DOHH2 (cell line): ENCODE data around the gene TMEM212.

Source experiments
- H3F3A ChIP-seq: fragments of 200-600 bp; sonication (generic), shearing (Covaris generic); 2 replicates; pipeline ENCODE4 v1.6.0; 2016; ENCODE audit warnings: antibody characterized with exemption, mild to moderate bottlenecking; ENCODE audit not compliant: control insufficient read depth, insufficient read depth
- H3K27ac ChIP-seq: fragments of 200-600 bp; sonication (generic); 2 replicates; pipeline ENCODE4 v1.5.1; 2014; ENCODE audit warnings: low read depth, mild to moderate bottlenecking, low read length, moderate library complexity
- H3K27me3 ChIP-seq: fragments of 200-600 bp; sonication (generic); 2 replicates; pipeline ENCODE4 v1.6.1; 2014; ENCODE audit warnings: mild to moderate bottlenecking, low read length, mixed read lengths; ENCODE audit not compliant: control insufficient read depth
- H3K36me3 ChIP-seq: fragments of 200-600 bp; sonication (generic); 2 replicates; pipeline ENCODE4 v1.6.1; 2014; ENCODE audit warnings: mild to moderate bottlenecking, low read length, moderate library complexity, mixed read lengths; ENCODE audit not compliant: control insufficient read depth
- H3K4me1 ChIP-seq: fragments of 200-600 bp; sonication (generic); 2 replicates; pipeline ENCODE4 v1.6.1; 2014; ENCODE audit warnings: mild to moderate bottlenecking, low read length, mixed read lengths; ENCODE audit not compliant: control insufficient read depth
- H3K4me2 ChIP-seq: fragments of 200-600 bp; sonication (generic); 2 replicates; pipeline ENCODE4 v1.6.0; 2014; ENCODE audit warnings: mild to moderate bottlenecking, low read length, moderate library complexity
- H3K4me3 ChIP-seq: fragments of 200-600 bp; sonication (generic); 2 replicates; pipeline ENCODE4 v1.5.1; 2014; ENCODE audit warnings: mild to moderate bottlenecking, low read length, mixed read lengths
- H3K79me2 ChIP-seq: fragments of 200-600 bp; sonication (generic); 2 replicates; pipeline ENCODE4 v1.6.1; 2014; ENCODE audit warnings: mild to moderate bottlenecking, low read length, mixed read lengths; ENCODE audit not compliant: control insufficient read depth
- H3K9me2 ChIP-seq: fragments of 200-600 bp; sonication (generic); replicated peaks from 2 replicates; pipeline ENCODE4 v1.6.1; 2014; ENCODE audit warnings: mild to moderate bottlenecking, low read length, mixed read lengths; ENCODE audit not compliant: control insufficient read depth
- H3K9me3 ChIP-seq: fragments of 200-600 bp; sonication (generic); 2 replicates; pipeline ENCODE4 v1.6.1; 2014; ENCODE audit warnings: antibody characterized with exemption, low read length, mixed read lengths; ENCODE audit not compliant: control insufficient read depth, insufficient read depth
- H4K20me1 ChIP-seq: fragments of 200-600 bp; sonication (generic); 2 replicates; pipeline ENCODE4 v1.6.0; 2014; ENCODE audit warnings: low read depth, mild to moderate bottlenecking, antibody characterized with exemption, low read length, moderate library complexity; ENCODE audit not compliant: control insufficient read depth, insufficient read depth
- EZH2phosphoT487 ChIP-seq: fragments of 200-600 bp; sonication (generic); IDR thresholded peaks from 2 replicates; pipeline ENCODE4 v1.6.1; 2017; ENCODE audit warnings: borderline replicate concordance, mild to moderate bottlenecking, antibody characterized with exemption, low read length, moderate library complexity, mixed read lengths
- TF ChIP-seq, protein P1 (sequence below): fragments of 200-600 bp; sonication (generic); IDR thresholded peaks from one replicate; pipeline ENCODE4 v1.5.1; 2014; ENCODE audit warnings: antibody characterized with exemption, mild to moderate bottlenecking, low read depth, low read length; ENCODE audit not compliant: poor library complexity, severe bottlenecking

The TMEM212 gene

DNA sequence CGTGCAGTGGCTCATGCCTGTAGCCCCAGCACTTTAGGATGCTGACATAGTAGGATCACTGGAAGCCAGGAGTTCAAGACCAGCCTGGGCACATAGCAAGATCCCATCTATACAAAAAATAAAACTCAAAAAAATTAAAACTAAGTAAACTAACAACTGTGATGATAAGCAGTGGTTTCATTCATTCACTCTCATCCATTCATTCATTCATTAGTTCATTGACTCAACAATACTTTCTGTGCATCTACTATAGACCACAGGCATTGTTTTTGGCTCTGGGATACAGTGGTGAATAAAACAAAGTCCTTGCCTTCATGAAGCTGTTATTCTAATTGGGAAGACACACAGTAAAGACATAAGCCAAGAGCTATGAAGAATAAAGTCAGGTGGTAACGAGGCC, 7.5 kb upstream of the TMEM212 start:
- no peak overlapping the region for H3K4me2 ChIP-seq

DNA sequence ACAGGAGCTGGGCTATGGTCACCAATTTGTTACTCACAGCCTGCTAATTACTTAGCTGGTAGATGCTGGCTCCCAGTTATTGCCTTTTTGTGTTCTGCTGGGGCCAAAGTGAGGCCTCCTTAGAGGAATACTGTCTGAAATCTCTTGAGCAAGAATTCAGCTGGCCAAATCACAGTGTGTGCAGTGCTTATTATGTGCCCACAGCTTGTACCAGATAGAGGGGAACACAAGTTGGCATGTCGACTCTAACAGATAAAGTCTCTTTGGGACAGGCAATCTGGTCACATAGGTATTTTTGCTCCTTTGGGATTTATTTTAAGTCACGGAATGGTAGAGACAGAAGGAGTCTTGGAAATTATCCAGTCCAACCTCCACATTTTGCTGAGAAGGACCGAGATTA, 6.3 kb upstream of the TMEM212 start:
- Histone ChIP-seq H3K79me2 (no peaks in the 10 kb centered on the region), H3K4me2 (no peak overlapping the region), H3K27ac (no peak overlapping the region), H3K4me3 (no peak overlapping the region), H3K9me2 (no peaks in the 10 kb centered on the region), H3K27me3 (no peaks in the 10 kb centered on the region), H4K20me1 (no peaks in the 10 kb centered on the region), H3K9me3 (no peaks in the 10 kb centered on the region), H3K4me1 (no peaks in the 10 kb centered on the region), H3F3A (no peaks in the 10 kb centered on the region), H3K36me3 (no peaks in the 10 kb centered on the region)
- no peak for TF ChIP-seq EZH2phosphoT487
- TF ChIP-seq, protein P1, sequence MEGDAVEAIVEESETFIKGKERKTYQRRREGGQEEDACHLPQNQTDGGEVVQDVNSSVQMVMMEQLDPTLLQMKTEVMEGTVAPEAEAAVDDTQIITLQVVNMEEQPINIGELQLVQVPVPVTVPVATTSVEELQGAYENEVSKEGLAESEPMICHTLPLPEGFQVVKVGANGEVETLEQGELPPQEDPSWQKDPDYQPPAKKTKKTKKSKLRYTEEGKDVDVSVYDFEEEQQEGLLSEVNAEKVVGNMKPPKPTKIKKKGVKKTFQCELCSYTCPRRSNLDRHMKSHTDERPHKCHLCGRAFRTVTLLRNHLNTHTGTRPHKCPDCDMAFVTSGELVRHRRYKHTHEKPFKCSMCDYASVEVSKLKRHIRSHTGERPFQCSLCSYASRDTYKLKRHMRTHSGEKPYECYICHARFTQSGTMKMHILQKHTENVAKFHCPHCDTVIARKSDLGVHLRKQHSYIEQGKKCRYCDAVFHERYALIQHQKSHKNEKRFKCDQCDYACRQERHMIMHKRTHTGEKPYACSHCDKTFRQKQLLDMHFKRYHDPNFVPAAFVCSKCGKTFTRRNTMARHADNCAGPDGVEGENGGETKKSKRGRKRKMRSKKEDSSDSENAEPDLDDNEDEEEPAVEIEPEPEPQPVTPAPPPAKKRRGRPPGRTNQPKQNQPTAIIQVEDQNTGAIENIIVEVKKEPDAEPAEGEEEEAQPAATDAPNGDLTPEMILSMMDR, result no peak

More for the DNA sequence above, 7.5 kb upstream of the TMEM212 start:
- Histone ChIP-seq H3K79me2 (no peaks in the 10 kb centered on the region), H3K27ac (no peak overlapping the region), H3K27me3 (no peaks in the 10 kb centered on the region), H3K4me3 (no peak overlapping the region), H3K9me3 (no peaks in the 10 kb centered on the region), H4K20me1 (no peaks in the 10 kb centered on the region), H3K9me2 (no peaks in the 10 kb centered on the region), H3K4me1 (no peaks in the 10 kb centered on the region), H3K36me3 (no peaks in the 10 kb centered on the region), H3F3A (no peaks in the 10 kb centered on the region)
- TF ChIP-seq, protein P1, result no peak
- no peak for TF ChIP-seq EZH2phosphoT487

DNA sequence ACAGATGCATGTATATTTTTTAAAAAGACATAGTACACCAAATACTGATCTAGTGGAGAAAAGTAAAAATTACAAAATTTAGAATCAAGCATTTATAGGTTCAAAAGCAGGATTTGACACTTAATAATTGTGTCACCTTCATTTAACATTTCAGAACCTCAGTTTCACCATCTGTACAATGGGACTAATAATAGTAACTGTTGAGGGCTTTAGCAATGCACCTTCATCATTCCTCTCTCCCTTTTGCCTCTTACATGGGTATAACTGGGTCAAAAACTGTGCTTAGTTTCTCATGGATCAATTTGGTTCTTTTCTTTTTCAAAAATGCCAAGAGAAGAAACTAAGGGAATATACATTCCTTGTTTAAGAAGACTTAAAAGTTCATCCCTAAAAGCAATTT, 5.5 kb upstream of the TMEM212 start:
- H3K27ac ChIP-seq, result no peak overlapping the region

More for the DNA sequence above, 5.5 kb upstream of the TMEM212 start:
- no peaks in the 10 kb centered on the region for H3F3A ChIP-seq
- H3K4me1 ChIP-seq, result no peaks in the 10 kb centered on the region
- H4K20me1 ChIP-seq, result no peaks in the 10 kb centered on the region
- no peaks in the 10 kb centered on the region for H3K9me3 ChIP-seq
- H3K4me2 ChIP-seq, result no peak overlapping the region
- no peaks in the 10 kb centered on the region for H3K79me2 ChIP-seq
- no peaks in the 10 kb centered on the region for H3K36me3 ChIP-seq
- H3K9me2 ChIP-seq, result no peaks in the 10 kb centered on the region
- TF ChIP-seq, protein P1, result no peak
- TF ChIP-seq EZH2phosphoT487, result no peak
- no peaks in the 10 kb centered on the region for H3K27me3 ChIP-seq
- H3K4me3 ChIP-seq, result no peak overlapping the region
